H4 (cell line): Measurements from ENCODE around the gene OR11H6. TPM values are rescaled to one million over a fixed set of nuclear protein-coding genes. Genes with fewer than 3 reads are reported as not detected.

Experiments used
- DNase-seq: peaks from one replicate; pipeline ENCODE4 v3.0.0-alpha.2; 2015; ENCODE audit warnings: low spot score
- total RNA-seq: library from RNA; depleted of rRNA; stranded (reverse); fragments of >200 nt; shearing (Covaris generic); gene quantifications from 2 replicates; pipeline ENCODE4 v1.2.3, GENCODE V29; 2014; rRNA removed

OR11H6 gene
- total RNA-seq, 1 experiment from 2014 or later, result not detected

DNA sequence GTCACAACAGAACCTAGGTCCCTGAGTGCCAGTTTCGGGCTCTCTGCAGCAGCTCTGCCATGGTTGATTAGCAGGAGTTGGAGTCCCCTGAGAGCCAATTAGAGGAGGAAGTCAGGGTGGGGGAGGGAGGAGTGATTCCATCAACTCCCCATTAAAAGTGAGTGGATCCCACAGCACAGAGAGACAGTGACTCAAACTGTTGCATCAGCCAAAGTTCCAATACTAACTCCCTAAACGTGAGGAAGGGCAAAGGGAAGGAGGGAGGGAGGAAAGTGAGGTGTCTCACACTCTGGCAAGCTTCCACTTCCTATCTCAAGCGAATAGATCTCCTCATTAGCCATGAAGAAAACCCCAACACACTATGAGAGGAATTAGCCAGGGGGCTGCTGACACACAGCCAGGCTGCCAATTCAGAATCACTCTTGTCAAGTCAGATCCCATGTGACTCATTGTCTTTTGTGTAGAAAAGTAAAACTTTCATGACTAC is 39.2 kb downstream of the OR11H6 start:
- DNase-seq, result peak; percentile 58

DNA sequence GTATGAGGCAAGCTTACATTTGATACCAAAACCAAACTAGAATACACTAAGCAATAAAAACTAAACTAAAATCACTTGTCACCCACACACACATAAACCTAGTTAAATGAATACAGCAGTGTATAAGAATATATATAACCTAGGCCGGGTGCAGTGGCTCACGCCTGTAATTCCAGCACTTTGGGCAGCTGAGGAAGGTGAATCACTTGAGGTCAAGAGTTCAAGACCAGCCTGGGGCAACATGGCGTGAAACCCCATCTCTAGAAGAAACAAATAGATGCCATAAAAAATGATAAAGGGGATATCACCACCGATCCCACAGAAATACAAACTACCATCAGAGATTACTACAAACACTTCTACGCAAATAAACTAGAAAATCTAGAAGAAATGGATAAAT is 40.9 kb downstream of the OR11H6 start:
- DNase-seq, result peak; percentile 17

DNA sequence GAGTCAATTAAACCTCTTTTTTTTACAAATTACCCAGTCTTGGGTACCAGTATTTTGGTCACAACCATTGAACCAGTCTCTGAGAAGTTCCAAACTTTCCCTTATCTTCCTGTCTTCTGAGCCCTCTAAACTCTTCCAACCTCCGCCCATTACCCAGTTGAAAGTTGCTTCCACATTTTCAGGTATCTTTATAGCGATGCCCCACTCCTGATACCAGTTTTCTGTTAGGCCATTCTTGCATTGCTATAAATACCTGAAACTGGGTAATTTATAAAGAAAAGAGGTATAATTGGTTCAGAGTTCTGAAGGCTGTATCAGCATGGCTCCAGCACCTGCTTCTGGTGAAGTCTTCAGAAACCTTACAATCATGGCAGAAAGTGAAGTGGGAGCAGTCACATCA is 50.6 kb downstream of the OR11H6 start:
- DNase-seq, result no peak

Other genes starting within 250 kb of the OR11H6 start
- gene OR4K15, start 248.1 kb upstream of the OR11H6 start, total RNA-seq, result not detected in 2 replicates
- not detected in 2 replicates for gene OR4Q2, start 221.5 kb upstream of the OR11H6 start, total RNA-seq
- not detected in 2 replicates for gene OR4K14, start 204.4 kb upstream of the OR11H6 start, total RNA-seq
- gene OR4K13, start 187.7 kb upstream of the OR11H6 start, total RNA-seq, result not detected in 2 replicates
- gene OR4L1, start 163.7 kb upstream of the OR11H6 start, total RNA-seq, result not detected in 2 replicates
- not detected in 2 replicates for gene OR4K17, start 113.0 kb upstream of the OR11H6 start, total RNA-seq
- gene OR4N5, start 84.9 kb upstream of the OR11H6 start, total RNA-seq, result not detected in 2 replicates
- gene OR11G2, start 32.8 kb upstream of the OR11H6 start, total RNA-seq, result not detected in 2 replicates
- not detected in 2 replicates for gene OR11H7, start 5.3 kb downstream of the OR11H6 start, total RNA-seq
- not detected in 2 replicates for gene OR11H4, start 15.6 kb downstream of the OR11H6 start, total RNA-seq
- 18.5 and 24.2 TPM in 2 replicates for gene TTC5, start 82.2 kb downstream of the OR11H6 start, total RNA-seq
- gene CCNB1IP1, start 109.6 kb downstream of the OR11H6 start, total RNA-seq, result 83.8 and 92.0 TPM in 2 replicates
- 21.9 and 33.6 TPM in 2 replicates for gene PARP2, start 119.9 kb downstream of the OR11H6 start, total RNA-seq
- gene TEP1, start 189.8 kb downstream of the OR11H6 start, total RNA-seq, result 10.6 and 12.0 TPM in 2 replicates
- gene KLHL33, start 212.5 kb downstream of the OR11H6 start, total RNA-seq, result not detected in 2 replicates
- 69.6 and 83.2 TPM in 2 replicates for gene OSGEP, start 231.1 kb downstream of the OR11H6 start, total RNA-seq
- 54.7 and 122 TPM in 2 replicates for gene APEX1, start 231.5 kb downstream of the OR11H6 start, total RNA-seq
- gene PIP4P1, start 237.7 kb downstream of the OR11H6 start, total RNA-seq, result 29.5 and 32.8 TPM in 2 replicates
- 88.6 and 98.9 TPM in 2 replicates for gene PNP, start 245.7 kb downstream of the OR11H6 start, total RNA-seq